Heart left ventricle (tissue), 16 donors: ENCODE results near the gene SHISA5. TPM values are rescaled to one million over a fixed set of nuclear protein-coding genes. Genes with fewer than 3 reads are reported as not detected.

ENCODE experiments used
- ATAC-seq, 4 donors: fragments of 200-7000 bp; cut with Tn5 transposase; one replicate each; pipeline ENCODE4 v1.9.1; 2020 to 2022; ENCODE audit warnings: moderate library complexity in 4 of 4, mild to moderate bottlenecking in 3 of 4, moderate number of reproducible peaks in 1 of 4
- DNase-seq, 5 donors: peaks; one replicate each; pipeline ENCODE4 v3.0.0-alpha.2; 2020
- H3K27ac ChIP-seq, 12 donors: fragments of 200-600 bp; sonication (generic) in 4 of 12; one replicate each; pipeline versions ENCODE4 v1.5.0 to v1.8.0; 2016 to 2022; ENCODE audit warnings: mild to moderate bottlenecking in 2 of 12
- H3K27me3 ChIP-seq, 9 donors: fragments of 200-600 bp; sonication (generic) in 2 of 9; one replicate each; pipeline versions ENCODE4 v1.5.1 to v1.8.0; 2016 to 2022; ENCODE audit warnings: mild to moderate bottlenecking in 3 of 9
- H3K36me3 ChIP-seq, 9 donors: fragments of 200-600 bp; sonication (generic) in 2 of 9; one replicate each; pipeline versions ENCODE4 v1.5.0 to v1.8.0; 2018 to 2022; ENCODE audit warnings: mild to moderate bottlenecking in 2 of 9
- H3K4me1 ChIP-seq, 12 donors: fragments of 200-600 bp; sonication (generic) in 4 of 12; one replicate each; pipeline versions ENCODE4 v1.5.0 to v1.8.0; 2016 to 2022; ENCODE audit warnings: mild to moderate bottlenecking in 3 of 12
- H3K4me3 ChIP-seq, 12 donors: fragments of 200-600 bp; sonication (generic) in 4 of 12; one replicate each; pipeline versions ENCODE4 v1.5.0 to v1.8.0; 2017 to 2022; ENCODE audit warnings: mild to moderate bottlenecking in 9 of 12, moderate library complexity in 4 of 12
- H3K9me3 ChIP-seq, 12 donors: fragments of 200-600 bp; sonication (generic) in 4 of 12; one replicate each; pipeline versions ENCODE4 v1.5.0 to v1.8.0; 2016 to 2022; ENCODE audit warnings: mild to moderate bottlenecking in 1 of 12
- CTCF ChIP-seq, 12 donors: fragments of 200-600 bp; sonication (generic) in 4 of 12; IDR thresholded peaks; one replicate each; pipeline versions ENCODE4 v1.5.0 to v1.8.0; 2018 to 2022; ENCODE audit warnings: antibody characterized with exemption in 12 of 12, mild to moderate bottlenecking in 5 of 12
- POLR2A ChIP-seq, 2 donors: fragments of 450-650 bp; IDR thresholded peaks; one replicate each; pipeline ENCODE4 v1.6.1; 2017; ENCODE audit warnings: antibody characterized with exemption in 2 of 2, mild to moderate bottlenecking in 2 of 2, moderate library complexity in 2 of 2
- WGBS, 4 donors: extraction: QIAGEN DNeasy Blood & Tissue Kit in 2 of 4; methylation state at CpG; one replicate each; pipeline versions ENCODE4 v1.1.5 to v1.1.7; 2013 to 2018; 5-methylcytosine and 5-hydroxymethylcytosine counted together
- intact Hi-C, 10 donors: fragments of 100-400 bp; cut with DNase I; formaldehyde crosslinking; loops; one replicate each; pipeline versions ENCODE4 v1.11.1 to v1.14.2; 2022
- polyA plus RNA-seq, 2 donors: library from polyadenylated mRNA; stranded (reverse); fragments of 200-250 nt; gene quantifications; one replicate each; pipeline ENCODE4 v1.2.3, GENCODE V29; 2013
- total RNA-seq, 9 donors: library from RNA; depleted of rRNA in 2 of 9; stranded (reverse); fragments of >200 nt in 2 of 9; fragmentation: NEBNext Ultra II Directional in 3 of 9; extraction: Animal tissue kit (Norgen Biotek cat#: 25700) in 3 of 9; gene quantifications; one replicate each; pipeline versions ENCODE4 v1.1.0 to v1.2.4, GENCODE V29; 2016 to 2023
- donor health status: ischemic (EF 13 %, LVEDD 7.1; RV severe dilation, severe dysfunction).
- donor health status: healthy with polysubstance abuse.
- donor health status: DM: no; HTN: yes; CAD: no.
- donor health status: DM: no; HTN: no; CAD: no.
- donor health status: ischemic (EF 25% LVEDD 6.9; RV normal size, moderate dysfunction).
- donor health status: ischemic (EF 25% LVEDD 5.7; RV mildly dilated, moderate dysfunction).
- donor health status: healthy.
- donor health status: DM: yes; HTN: yes; CAD: no.
- donor health status: ischemic (EF 35%, LVEDD 5.7; RV mildly dilated, moderate dysfunction).
- donor health status: nonischemic (EF 11% LVEDD 7.7; RV severe dilation, severe dysfunction).
- donor health status: DM: yes; HTN: yes; CAD: no.
- donor health status: PGD.
- donor health status: ischemic (EF 29% LVEDD 5.4; RV normal size, mild dysfunction).
- donor health status: nonischemic (EF 23%, LVEDD 6.1; RV moderate dilation, normal function).

The SHISA5 gene
- total and polyA plus RNA-seq, 11 donors: 25.8 to 124 (median 54.6) TPM

DNA sequence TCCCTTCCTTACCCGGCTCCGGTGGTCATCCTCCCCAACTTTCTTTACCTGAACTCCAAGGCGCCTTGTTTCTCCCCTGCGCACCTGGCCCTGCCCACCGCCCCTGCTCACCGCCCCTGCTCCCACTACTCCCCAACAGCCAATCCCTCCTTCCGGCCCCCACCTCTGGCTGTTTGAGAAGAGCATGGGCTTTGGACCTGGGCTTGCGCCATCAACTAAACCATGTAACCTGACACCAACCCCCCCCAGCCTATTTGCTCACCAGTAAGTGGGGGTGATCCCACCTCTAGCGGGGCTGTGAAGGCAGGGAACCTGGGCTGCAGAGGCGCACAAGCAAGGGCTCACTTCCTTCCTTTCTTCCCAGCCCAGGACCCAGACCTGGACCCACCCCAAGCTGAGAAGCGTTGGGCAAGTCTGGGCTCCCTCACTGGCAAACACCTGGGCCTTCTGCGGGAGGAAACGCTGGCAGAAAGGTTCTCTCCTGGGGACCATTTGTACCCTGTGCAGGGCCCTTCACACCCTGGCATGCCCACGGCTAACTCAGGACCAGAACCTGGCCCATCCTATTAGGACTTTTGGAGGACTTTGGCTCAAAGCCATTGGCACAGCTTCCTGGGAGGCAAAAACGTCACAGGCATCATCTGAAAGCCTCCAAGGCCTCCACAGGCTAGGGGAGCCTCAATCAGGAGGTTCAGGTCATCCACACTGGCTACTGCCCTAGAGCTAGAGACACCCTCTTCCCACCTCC, 73.8 kb downstream of the SHISA5 start, which contains the start of gene PLXNB1:
Gene PLXNB1 (minus strand): TSS at position 127 of the 748 bp plus-strand sequence. CDS start 5,475 bp downstream, outside the sequence.
- intact Hi-C loops: no loop called here
- H3K27ac ChIP-seq: peak within 1 kb of the TSS; percentile 51 to 94 (median 89)
- H3K9me3 ChIP-seq: no peaks in the 10 kb centered on the region
- peaks cover 0 to 25% (median 16%) of the 10 kb centered on the region in 9 donors for H3K36me3 ChIP-seq
- 15 to 34% (median 25%) methylated on average over 14 to 15 of the region's 15 CpGs for WGBS, 4 donors
- no peaks in the 10 kb centered on the region for H3K27me3 ChIP-seq
- DNase-seq: peak in 4 of 5 donors; percentile 38 to 64 (median 50)
- H3K4me3 ChIP-seq: peak within 1 kb of the TSS; percentile 62 to 87 (median 80)
- peak in 2 of 4 donors; percentile 2 to 3 for ATAC-seq
- TF ChIP-seq POLR2A (IDR thresholded peaks at IDR 0.05) (no peak), CTCF (IDR thresholded peaks at IDR 0.05) (no peak)
- H3K4me1 ChIP-seq: peaks cover 4 to 60% (median 42%) of the 10 kb centered on the region in 12 donors

DNA sequence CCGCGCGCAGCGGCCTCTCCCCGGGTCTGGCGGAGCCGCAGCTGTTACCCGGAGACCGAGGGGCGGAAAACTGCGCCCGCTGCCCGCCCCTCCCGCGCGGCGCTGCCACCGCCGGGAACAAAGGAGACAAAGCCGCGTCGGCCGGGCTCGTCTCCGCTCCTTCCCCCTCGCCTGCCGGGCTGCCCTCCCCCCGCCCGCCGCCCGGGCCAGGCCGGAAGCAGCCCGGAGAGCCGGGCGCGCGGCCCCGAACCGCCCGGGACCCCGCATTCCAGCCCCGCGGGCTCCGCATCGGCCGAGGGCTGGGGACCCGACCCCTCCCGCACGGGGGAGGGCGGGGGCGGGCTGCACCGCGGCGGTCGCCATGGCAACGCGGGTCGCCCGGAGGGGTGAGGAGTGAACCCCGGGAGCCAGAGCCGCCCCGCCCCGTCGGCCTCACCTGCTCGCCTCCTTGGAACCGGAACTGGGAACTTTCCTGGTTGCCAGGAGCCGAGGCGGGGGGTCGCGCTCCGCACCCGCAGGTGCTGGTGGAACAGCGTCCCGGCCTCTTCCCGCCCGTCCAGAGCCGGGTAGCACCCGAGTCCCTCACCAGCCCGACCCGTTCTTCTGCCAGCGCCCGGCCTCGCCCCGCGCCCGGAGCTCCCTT, 74.5 kb downstream of the SHISA5 start:
- Histone ChIP-seq H3K4me3 (peak overlapping the region; percentile 62 to 87 (median 80)), H3K27ac (peak overlapping the region; percentile 51 to 94 (median 89)), H3K9me3 (no peaks in the 10 kb centered on the region), H3K27me3 (no peaks in the 10 kb centered on the region), H3K4me1 (peaks cover 4 to 62% (median 42%) of the 10 kb centered on the region in 12 donors), H3K36me3 (peaks cover 0 to 25% (median 16%) of the 10 kb centered on the region in 9 donors)
- WGBS, 4 donors: 0 to 1% (median 1%) methylated on average over 41 to 86 of the region's 86 CpGs
- ATAC-seq (peak in 2 of 4 donors; percentile 22 to 47), DNase-seq (peak; percentile 41 to 73 (median 57))
- intact Hi-C loops: no loop called here
- no peak for TF ChIP-seq CTCF (IDR thresholded peaks at IDR 0.05)
- peak in 1 of 2 donors; percentile 53 for TF ChIP-seq POLR2A (IDR thresholded peaks at IDR 0.05)

DNA sequence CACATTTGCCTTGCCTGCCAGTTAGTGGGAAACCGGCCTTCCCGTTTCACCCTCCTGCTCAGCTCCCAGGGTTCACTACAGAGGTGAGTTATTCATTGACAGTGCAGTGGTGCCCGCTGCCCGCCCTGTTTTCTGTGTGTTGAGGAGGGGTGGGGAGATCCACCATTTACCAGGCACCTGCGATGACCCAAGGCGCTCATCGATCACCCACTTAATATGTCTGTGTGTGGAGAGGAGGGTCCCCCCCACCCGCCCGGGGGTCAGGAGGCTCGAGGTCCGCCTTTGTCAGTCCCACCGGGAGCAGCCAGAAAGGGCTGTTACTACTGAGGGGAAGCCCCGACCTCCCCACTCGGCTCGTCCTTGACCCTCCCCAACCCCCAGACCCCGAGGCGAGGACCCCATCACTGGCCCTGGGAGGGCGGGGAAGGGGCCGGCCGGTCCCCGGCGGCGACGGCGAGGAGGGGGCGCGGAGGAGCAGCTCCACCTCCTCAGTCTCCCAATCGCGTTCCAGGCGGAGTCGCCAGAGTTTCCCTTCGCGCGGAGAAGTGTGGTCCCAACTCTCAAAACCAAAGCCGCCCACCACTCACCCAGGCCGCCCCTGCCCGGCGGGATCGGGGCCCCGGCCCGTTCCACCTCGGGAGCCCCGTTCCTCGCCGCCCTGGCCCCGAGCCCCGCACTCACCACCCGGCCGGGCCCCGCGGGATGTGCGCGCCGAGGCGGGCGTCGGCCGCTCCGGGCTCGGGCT, 75.2 kb downstream of the SHISA5 start:
- intact Hi-C loops: no loop called here
- H3K9me3 ChIP-seq: no peaks in the 10 kb centered on the region
- DNase-seq (peak; percentile 45 to 70 (median 61)), ATAC-seq (peak in 3 of 4 donors; percentile 15 to 25 (median 19))
- peak overlapping the region; percentile 51 to 94 (median 89) for H3K27ac ChIP-seq
- 0 to 8% (median 3%) methylated on average over 5 to 60 of the region's 60 CpGs for WGBS, 4 donors
- TF ChIP-seq POLR2A (IDR thresholded peaks at IDR 0.05) (peak in 1 of 2 donors; percentile 41), CTCF (IDR thresholded peaks at IDR 0.05) (no peak)
- peaks cover 4 to 66% (median 41%) of the 10 kb centered on the region in 12 donors for H3K4me1 ChIP-seq
- H3K36me3 ChIP-seq: peaks cover 0 to 18% (median 16%) of the 10 kb centered on the region in 9 donors
- no peaks in the 10 kb centered on the region for H3K27me3 ChIP-seq
- peak overlapping the region; percentile 62 to 87 (median 80) for H3K4me3 ChIP-seq
